HG03342 (cell line): ENCODE data around the gene TTLL6.
"Not testable (repeated sequence)": the region's sequence is repeated elsewhere in the genome, so short reads cannot be mapped to it uniquely, and the experiment has no call there.

Source experiments
- ATAC-seq: cut with Tn5 transposase; IDR thresholded peaks from one replicate; pipeline ENCODE4 v1.9.1; 2021; ENCODE audit warnings: mild to moderate bottlenecking, moderate library complexity; ENCODE audit not compliant: unreplicated experiment

TTLL6 gene

GRCh38 chr17:48724251-48725003 is 92.6 kb downstream of the TTLL6 start:
- no peak for ATAC-seq

DNA sequence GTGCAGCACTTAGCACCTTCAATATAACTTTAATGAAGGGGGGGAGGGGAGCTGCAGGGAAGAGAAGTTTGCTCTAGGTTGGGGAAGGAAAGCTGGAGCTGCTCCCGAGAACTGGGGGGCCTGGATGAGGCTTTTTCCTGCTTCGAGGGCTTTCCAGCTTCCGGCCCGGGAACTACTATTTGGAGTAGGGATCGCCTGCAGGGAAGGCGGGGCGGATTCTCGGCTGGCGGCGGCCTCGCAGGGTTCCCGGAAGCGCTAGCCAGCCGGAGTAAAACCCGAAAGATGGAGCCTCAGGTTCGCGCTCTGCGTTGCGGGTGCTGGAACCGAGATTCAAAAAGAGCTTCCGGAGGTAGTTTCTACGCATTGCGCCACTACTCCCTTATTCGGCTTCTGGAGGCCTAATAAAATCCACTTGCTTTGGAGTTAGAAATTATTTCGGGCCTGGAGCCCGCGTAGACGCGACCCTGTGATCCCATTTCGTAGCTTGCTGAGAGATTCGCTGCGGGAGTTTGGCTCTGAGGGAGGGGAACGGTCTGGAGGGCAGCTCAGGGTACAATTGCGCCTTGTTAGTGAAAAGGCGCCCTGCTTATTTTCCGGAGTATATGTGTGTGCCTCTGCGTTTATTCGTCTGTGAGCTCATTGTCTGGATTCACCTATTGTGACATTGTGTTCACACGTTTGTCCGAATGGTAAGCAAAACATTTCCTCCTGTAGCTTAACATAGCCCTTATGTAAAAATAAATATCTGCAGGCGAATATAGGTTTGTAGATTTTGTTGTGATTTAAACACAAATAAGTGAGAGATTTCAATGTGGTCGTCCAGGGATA is 93.4 kb downstream of the TTLL6 start:
- ATAC-seq, result no peak

- ATAC-seq, result no peak
These were observed 94.1 kb downstream of the TTLL6 start, which contains the start of gene PRAC2 for GRCh38 chr17:48722915-48723422. Gene PRAC2 (plus strand): TSS chr17:48723185. CDS start chr17:48724411, 1,226 bp downstream.

DNA sequence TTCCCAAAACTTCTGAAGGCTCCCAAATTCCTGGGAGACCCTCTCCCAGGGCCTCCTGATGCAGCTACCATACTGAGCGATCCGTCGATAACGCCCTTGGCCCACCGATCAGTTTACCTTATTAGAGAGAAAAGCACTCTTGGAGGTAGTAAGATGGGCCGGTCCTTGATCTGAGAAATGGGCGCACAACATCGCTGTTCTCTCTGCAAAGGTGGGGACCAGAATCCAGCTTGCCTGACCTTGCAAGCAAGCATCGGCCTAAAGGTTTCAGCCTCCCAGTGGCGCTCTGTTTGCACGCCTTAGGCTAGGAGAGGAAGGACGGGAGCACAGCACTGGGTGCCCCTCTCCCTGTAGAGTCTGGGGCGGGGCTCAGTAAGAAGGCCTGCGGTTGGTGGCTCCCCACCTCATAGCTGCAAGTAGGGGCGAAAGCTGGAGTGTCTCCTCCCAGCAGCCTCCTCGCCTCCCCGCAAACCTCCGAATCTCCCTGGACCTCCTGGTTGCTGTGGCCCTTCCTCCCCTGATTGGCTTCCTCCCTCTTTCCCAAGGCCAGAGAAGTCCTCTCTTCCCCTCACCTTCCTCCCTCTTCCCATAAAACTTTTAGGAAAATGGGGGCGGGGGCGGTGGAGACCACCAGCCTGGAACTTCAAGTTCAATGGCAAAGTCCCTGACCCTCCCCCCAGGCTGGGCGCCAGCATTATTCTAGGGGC is 94.7 kb downstream of the TTLL6 start, which contains the start of gene PRAC1:
PRAC1 (minus strand) TSS at position 318 of the 707 bp plus-strand sequence; CDS start at position 192, 126 bp downstream.
- no peak for ATAC-seq

GRCh38 chr17:48721009-48721402 is 96.0 kb downstream of the TTLL6 start:
- no peak for ATAC-seq

DNA sequence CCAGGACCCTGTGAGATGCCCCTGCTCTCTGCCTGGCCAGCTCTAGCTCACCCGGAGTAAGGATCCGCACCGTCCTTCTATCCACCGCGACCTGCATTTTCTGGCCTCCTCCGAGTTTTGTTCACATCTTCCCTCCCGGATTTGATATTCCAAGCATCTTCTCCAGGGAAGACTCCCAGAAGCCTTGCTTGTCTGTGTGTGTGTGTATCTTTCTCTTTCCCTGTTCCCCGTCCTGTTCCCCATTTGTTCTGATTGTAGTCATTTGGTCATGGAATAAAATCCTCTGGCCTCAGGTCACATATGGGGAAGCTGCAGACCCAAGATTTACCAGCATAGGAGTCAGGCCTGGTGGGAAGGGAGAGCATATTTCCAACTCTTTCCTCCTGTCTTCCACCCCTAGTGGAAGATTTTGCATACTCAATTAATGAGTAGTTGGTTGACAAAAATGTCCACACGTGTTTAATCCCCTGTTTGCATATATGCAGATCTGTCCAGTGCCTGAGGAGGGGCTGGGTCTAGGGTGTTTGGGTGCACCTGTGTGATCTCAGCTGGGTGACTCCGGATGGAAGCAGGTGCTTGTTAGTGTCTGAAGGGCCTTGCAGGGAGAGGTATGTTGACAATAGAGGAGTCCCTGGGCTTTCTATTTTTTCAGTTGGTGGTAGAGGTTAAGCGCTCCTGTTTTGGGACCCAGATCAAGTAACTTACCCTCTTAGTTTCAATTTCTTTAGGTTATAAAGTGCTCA is 96.6 kb downstream of the TTLL6 start:
- no peak for ATAC-seq

- no peak for ATAC-seq
These were observed 97.3 kb downstream of the TTLL6 start for GRCh38 chr17:48719642-48720265.

DNA sequence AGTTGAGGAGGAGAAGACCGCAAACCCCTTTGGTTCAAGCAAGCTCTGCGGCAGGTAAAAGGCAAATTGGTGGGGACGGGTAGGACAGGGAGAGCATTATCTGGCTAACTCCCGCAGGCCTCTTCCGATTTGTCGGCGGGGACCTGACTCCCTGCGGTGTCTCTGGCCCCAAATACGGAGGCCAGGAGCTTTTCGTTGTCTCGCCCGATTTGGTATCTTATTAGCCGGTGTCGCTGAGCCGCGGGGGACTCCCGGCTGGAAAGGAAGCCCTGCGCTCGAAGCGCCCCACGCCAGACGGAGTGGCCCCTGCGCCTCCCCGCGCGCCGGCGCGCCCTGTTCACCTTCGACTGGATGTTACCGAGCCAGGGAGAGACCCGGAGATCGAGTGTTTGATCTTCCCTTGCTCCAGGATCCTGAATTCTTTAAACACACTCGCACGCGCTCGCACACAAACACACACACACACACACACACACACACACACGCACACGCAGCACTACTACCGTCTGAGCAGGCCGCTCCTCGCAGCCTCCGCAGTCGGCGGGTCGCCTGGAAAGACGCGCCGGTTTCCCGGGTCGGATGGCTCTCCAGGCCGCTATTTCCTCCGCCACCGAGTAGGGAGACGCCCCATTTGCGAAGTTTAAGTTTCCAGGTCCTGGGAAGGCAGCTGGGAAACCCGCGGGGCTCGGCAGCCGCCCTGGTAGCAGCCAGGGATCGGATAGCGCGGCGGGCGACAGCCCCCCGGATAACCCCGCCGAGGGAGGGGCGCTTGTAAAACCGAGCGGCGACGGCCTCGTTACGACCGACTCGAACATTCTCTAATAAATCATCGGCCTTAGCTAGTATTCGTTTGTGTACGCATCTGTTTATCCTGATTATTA is 98.0 kb downstream of the TTLL6 start:
- ATAC-seq, result no peak

GRCh38 chr17:48718227-48718760 is 98.7 kb downstream of the TTLL6 start:
- no peak for ATAC-seq

- ATAC-seq, result no peak
These were observed 99.4 kb downstream of the TTLL6 start for GRCh38 chr17:48717367-48718226.

DNA sequence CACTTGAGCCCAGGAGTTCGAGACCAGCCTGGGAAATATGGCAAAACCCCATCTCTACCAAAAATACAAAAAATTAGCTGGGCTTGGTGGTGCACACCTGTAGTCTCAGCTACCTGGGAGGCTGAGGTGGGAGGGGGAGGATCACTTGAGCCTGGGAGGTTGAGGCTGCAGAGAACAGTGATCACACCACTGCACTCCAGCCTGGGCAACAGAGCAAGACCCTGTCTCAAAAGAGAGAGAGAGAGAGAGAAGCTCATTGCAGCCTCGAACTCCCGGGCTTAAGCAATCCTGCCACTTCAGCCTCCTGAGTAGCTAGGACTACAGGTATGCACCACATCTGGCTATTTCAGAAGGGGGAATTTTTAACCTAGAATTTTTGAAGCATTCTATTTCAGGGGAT is 100.5 kb downstream of the TTLL6 start:
- ATAC-seq, result not testable (repeated sequence)

DNA sequence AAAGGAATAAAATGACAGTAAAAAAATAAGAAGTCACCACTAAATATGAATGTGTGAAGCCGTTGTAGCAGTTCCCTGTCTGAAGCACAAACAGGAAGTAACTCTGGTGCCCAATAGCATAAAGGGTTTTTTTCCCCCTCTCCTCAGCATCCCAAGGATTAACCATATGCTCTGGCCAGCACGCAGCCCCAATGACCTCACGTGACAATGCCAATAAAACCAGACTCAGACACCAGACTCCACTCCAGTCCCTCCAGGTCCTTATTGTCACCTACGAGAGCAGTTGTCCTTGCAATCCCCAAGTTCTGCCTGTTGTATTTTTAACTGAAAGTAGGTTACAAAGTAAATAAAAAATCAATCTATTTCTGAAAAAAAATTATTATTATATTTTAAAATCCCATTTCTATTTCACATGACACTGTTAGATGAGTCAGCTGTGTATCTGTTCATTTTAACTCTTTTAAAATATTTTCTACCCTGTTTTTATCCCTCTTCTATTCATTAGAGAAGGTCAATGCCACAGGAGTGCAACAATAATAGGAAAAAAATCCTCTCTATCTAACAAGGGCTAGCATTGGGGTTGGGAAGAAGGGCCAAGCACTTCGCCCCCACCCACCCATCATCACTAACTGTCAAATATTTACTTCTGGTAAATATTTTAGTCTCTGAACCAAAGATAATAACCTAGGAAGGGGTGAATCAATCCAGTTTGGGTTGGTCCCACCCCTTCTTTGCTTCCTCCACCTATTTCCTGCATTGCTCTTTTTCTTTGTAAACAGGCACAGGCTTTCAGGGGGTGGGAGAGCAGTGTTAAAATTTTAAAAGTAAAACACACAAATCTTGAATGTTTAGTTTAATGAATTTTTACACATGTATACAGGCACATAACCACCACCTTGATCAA is 101.3 kb downstream of the TTLL6 start:
- no peak for ATAC-seq
